Nephron (organoid): Measurements from ENCODE around the gene TBC1D16.

ENCODE experiments used
- H3K27ac Mint-ChIP-seq, 3 experiments: 2 replicates each; pipeline ENCODE4 v1.8.0; 2020; ENCODE audit warnings: mixed read lengths in 3 of 3, mild to moderate bottlenecking in 2 of 3, moderate library complexity in 1 of 3
- H3K27me3 Mint-ChIP-seq: 2 replicates; pipeline ENCODE4 v1.8.0; 2021; ENCODE audit warnings: low read depth, mild to moderate bottlenecking, moderate library complexity, mixed read lengths
- H3K36me3 Mint-ChIP-seq: 2 replicates; pipeline ENCODE4 v1.8.0; 2020; ENCODE audit warnings: low read depth, mixed read lengths
- H3K4me1 Mint-ChIP-seq: 2 replicates; pipeline ENCODE4 v1.8.0; 2020; ENCODE audit warnings: mixed read lengths
- H3K4me3 Mint-ChIP-seq, 3 experiments: 2 replicates each; pipeline ENCODE4 v1.8.0; 2020; ENCODE audit warnings: mild to moderate bottlenecking in 3 of 3, mixed read lengths in 3 of 3, moderate library complexity in 2 of 3
- H3K9me3 Mint-ChIP-seq: 2 replicates; pipeline ENCODE4 v1.8.0; 2020; ENCODE audit warnings: mixed read lengths
- TF ChIP-seq, protein P1 (sequence below), 3 experiments: fragments of 200-600 bp; sonication (generic); IDR thresholded peaks; one replicate each; pipeline ENCODE4 v1.5.0; 2021; ENCODE audit warnings: antibody characterized with exemption in 3 of 3; ENCODE audit not compliant: unreplicated experiment in 3 of 3

Gene TBC1D16

GRCh38 chr17:79919164-79919585 lies 116.5 kb downstream of the TBC1D16 start:
- no peak overlapping the region for H3K4me3 Mint-ChIP-seq
- peaks cover 8% of the 10 kb centered on the region for H3K4me1 Mint-ChIP-seq
- TF ChIP-seq, protein P1, sequence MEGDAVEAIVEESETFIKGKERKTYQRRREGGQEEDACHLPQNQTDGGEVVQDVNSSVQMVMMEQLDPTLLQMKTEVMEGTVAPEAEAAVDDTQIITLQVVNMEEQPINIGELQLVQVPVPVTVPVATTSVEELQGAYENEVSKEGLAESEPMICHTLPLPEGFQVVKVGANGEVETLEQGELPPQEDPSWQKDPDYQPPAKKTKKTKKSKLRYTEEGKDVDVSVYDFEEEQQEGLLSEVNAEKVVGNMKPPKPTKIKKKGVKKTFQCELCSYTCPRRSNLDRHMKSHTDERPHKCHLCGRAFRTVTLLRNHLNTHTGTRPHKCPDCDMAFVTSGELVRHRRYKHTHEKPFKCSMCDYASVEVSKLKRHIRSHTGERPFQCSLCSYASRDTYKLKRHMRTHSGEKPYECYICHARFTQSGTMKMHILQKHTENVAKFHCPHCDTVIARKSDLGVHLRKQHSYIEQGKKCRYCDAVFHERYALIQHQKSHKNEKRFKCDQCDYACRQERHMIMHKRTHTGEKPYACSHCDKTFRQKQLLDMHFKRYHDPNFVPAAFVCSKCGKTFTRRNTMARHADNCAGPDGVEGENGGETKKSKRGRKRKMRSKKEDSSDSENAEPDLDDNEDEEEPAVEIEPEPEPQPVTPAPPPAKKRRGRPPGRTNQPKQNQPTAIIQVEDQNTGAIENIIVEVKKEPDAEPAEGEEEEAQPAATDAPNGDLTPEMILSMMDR (IDR thresholded peaks at IDR 0.05; ENCODE audit: unreplicated experiment in 3 of 3) = no peak
- peaks cover 49% of the 10 kb centered on the region for H3K27me3 Mint-ChIP-seq
- H3K36me3 Mint-ChIP-seq = no peaks in the 10 kb centered on the region
- no peaks in the 10 kb centered on the region for H3K9me3 Mint-ChIP-seq
- no peak overlapping the region for H3K27ac Mint-ChIP-seq

- Mint-ChIP-seq H3K27ac (no peak overlapping the region), H3K9me3 (no peaks in the 10 kb centered on the region), H3K4me1 (peaks cover 6% of the 10 kb centered on the region), H3K36me3 (no peaks in the 10 kb centered on the region), H3K27me3 (peaks cover 51% of the 10 kb centered on the region), H3K4me3 (no peak overlapping the region)
- TF ChIP-seq, protein P1 (IDR thresholded peaks at IDR 0.05; ENCODE audit: unreplicated experiment in 3 of 3) = no peak
Measured at GRCh38 chr17:79918581-79919163, 117.0 kb downstream of the TBC1D16 start.

GRCh38 chr17:79917902-79918484 lies 117.7 kb downstream of the TBC1D16 start:
- no peaks in the 10 kb centered on the region for H3K36me3 Mint-ChIP-seq
- TF ChIP-seq, protein P1 (IDR thresholded peaks at IDR 0.05; ENCODE audit: unreplicated experiment in 3 of 3) = no peak
- no peaks in the 10 kb centered on the region for H3K9me3 Mint-ChIP-seq
- H3K4me3 Mint-ChIP-seq = no peak overlapping the region
- peaks cover 6% of the 10 kb centered on the region for H3K4me1 Mint-ChIP-seq
- peaks cover 49% of the 10 kb centered on the region for H3K27me3 Mint-ChIP-seq
- no peak overlapping the region for H3K27ac Mint-ChIP-seq

GRCh38 chr17:79916991-79917901 lies 118.4 kb downstream of the TBC1D16 start:
- peaks cover 49% of the 10 kb centered on the region for H3K27me3 Mint-ChIP-seq
- no peak overlapping the region for H3K4me3 Mint-ChIP-seq
- H3K4me1 Mint-ChIP-seq = peaks cover 6% of the 10 kb centered on the region
- no peaks in the 10 kb centered on the region for H3K9me3 Mint-ChIP-seq
- H3K36me3 Mint-ChIP-seq = no peaks in the 10 kb centered on the region
- no peak overlapping the region for H3K27ac Mint-ChIP-seq
- TF ChIP-seq, protein P1 (IDR thresholded peaks at IDR 0.05; ENCODE audit: unreplicated experiment in 3 of 3) = no peak

- H3K4me3 Mint-ChIP-seq = no peak overlapping the region
- no peaks in the 10 kb centered on the region for H3K36me3 Mint-ChIP-seq
- TF ChIP-seq, protein P1 (IDR thresholded peaks at IDR 0.05; ENCODE audit: unreplicated experiment in 3 of 3) = no peak
- H3K27me3 Mint-ChIP-seq = peaks cover 45% of the 10 kb centered on the region
- H3K9me3 Mint-ChIP-seq = no peaks in the 10 kb centered on the region
- H3K27ac Mint-ChIP-seq = no peak overlapping the region
- no peaks in the 10 kb centered on the region for H3K4me1 Mint-ChIP-seq
Measured at GRCh38 chr17:79916506-79916905, 119.2 kb downstream of the TBC1D16 start.
